ENCODE measurements around the gene ZSWIM6.

- TF ChIP-seq CTCF (IDR thresholded peaks at IDR 0.05; ENCODE audit: insufficient read depth, low read depth, low read length) (no peak), EZH2 (IDR thresholded peaks at IDR 0.05; ENCODE audit: insufficient read depth, low read length) (no peak)
Measured at GRCh38 chr5:61582887-61583286, 250.8 kb downstream of the ZSWIM6 start.
